DMS114 treated with DMSO at 0.1 percent for 48 hours (cell line): Measurements from ENCODE around the gene SLC22A15.
"Not testable (repeated sequence)": the region's sequence is repeated elsewhere in the genome, so short reads cannot be mapped to it uniquely, and the experiment has no call there.

Experiments
- DNase-seq: peaks from one replicate; lab custom pipeline; 2025; ENCODE audit not compliant: unreplicated experiment; lab: John Stamatoyannopoulos, UW

Gene SLC22A15

GRCh38 chr1:115976062-115976920 lies at the start of gene SLC22A15:
TSS of gene SLC22A15 (plus strand) at chr1:115976513. CDS start at chr1:115976628, 115 bp downstream.
- peak; percentile 23 for DNase-seq

- DNase-seq = no peak
Observed at GRCh38 chr1:115927971-115928370, 48.3 kb upstream of the SLC22A15 start.

GRCh38 chr1:115929881-115930280 lies 46.4 kb upstream of the SLC22A15 start:
- no peak for DNase-seq

- no peak for DNase-seq
Observed at GRCh38 chr1:115933625-115934024, 42.7 kb upstream of the SLC22A15 start.

GRCh38 chr1:115939455-115939854 lies 36.9 kb upstream of the SLC22A15 start:
- DNase-seq = no peak

GRCh38 chr1:115946116-115946515 lies 30.2 kb upstream of the SLC22A15 start:
- no peak for DNase-seq

GRCh38 chr1:115949156-115949555 lies 27.2 kb upstream of the SLC22A15 start:
- no peak for DNase-seq

GRCh38 chr1:115951560-115951959 lies 24.8 kb upstream of the SLC22A15 start:
- no peak for DNase-seq

GRCh38 chr1:115952547-115952946 lies 23.8 kb upstream of the SLC22A15 start:
- DNase-seq = no peak

- DNase-seq = no peak
Observed at GRCh38 chr1:115953180-115953579, 23.1 kb upstream of the SLC22A15 start.

GRCh38 chr1:115954684-115955083 lies 21.6 kb upstream of the SLC22A15 start:
- DNase-seq = no peak

GRCh38 chr1:115955228-115955627 lies 21.1 kb upstream of the SLC22A15 start:
- no peak for DNase-seq

GRCh38 chr1:115958866-115959265 lies 17.4 kb upstream of the SLC22A15 start:
- DNase-seq = no peak

- no peak for DNase-seq
Observed at GRCh38 chr1:115969509-115969908, 6.8 kb upstream of the SLC22A15 start.

- DNase-seq = not testable (repeated sequence)
Observed at GRCh38 chr1:115971778-115972177, 4.5 kb upstream of the SLC22A15 start.

- DNase-seq = no peak
Observed at GRCh38 chr1:115973154-115973553, 3.2 kb upstream of the SLC22A15 start.

- DNase-seq = no peak
Observed at GRCh38 chr1:115975569-115976061, 698 bp upstream of the SLC22A15 start.

GRCh38 chr1:115976921-115977498 lies 697 bp downstream of the SLC22A15 start:
- no peak for DNase-seq

GRCh38 chr1:115977499-115978258 lies 1.4 kb downstream of the SLC22A15 start:
- no peak for DNase-seq

- DNase-seq = no peak
Observed at GRCh38 chr1:115978292-115978941, 2.1 kb downstream of the SLC22A15 start.

- DNase-seq = no peak
Observed at GRCh38 chr1:115980156-115980555, 3.8 kb downstream of the SLC22A15 start.
